Osteocyte (in vitro differentiated cells): ENCODE results near the gene ERGIC1. TPM values are rescaled to one million over a fixed set of nuclear protein-coding genes. Genes with fewer than 3 reads are reported as not detected.

Experiments
- DNase-seq: peaks from one replicate; pipeline ENCODE4 v3.0.0; 2021; ENCODE audit warnings: mixed read lengths; ENCODE audit not compliant: unreplicated experiment; ENCODE audit errors: extremely low spot score
- H3K27ac Mint-ChIP-seq: one replicate; pipeline ENCODE4 v1.8.0; 2021; ENCODE audit warnings: mild to moderate bottlenecking, mixed read lengths; ENCODE audit not compliant: unreplicated experiment
- H3K27me3 Mint-ChIP-seq: one replicate; pipeline ENCODE4 v1.8.0; 2021; ENCODE audit warnings: mixed read lengths; ENCODE audit not compliant: unreplicated experiment
- H3K36me3 Mint-ChIP-seq: one replicate; pipeline ENCODE4 v1.8.0; 2021; ENCODE audit warnings: mixed read lengths; ENCODE audit not compliant: unreplicated experiment
- H3K4me1 Mint-ChIP-seq: one replicate; pipeline ENCODE4 v1.8.0; 2021; ENCODE audit warnings: mixed read lengths; ENCODE audit not compliant: unreplicated experiment
- H3K4me3 Mint-ChIP-seq: one replicate; pipeline ENCODE4 v1.8.0; 2021; ENCODE audit warnings: mild to moderate bottlenecking, moderate library complexity, mixed read lengths; ENCODE audit not compliant: unreplicated experiment
- H3K9me3 Mint-ChIP-seq: one replicate; pipeline ENCODE4 v1.8.0; 2021; ENCODE audit warnings: mixed read lengths; ENCODE audit not compliant: unreplicated experiment
- CTCF ChIP-seq: fragments of 200-600 bp; sonication (generic); IDR thresholded peaks from 2 replicates; pipeline ENCODE4 v1.5.0; 2021; ENCODE audit warnings: antibody characterized with exemption, mild to moderate bottlenecking, moderate library complexity
- total RNA-seq: library from RNA; stranded (reverse); gene quantifications from 2 replicates; pipeline ENCODE4 v1.2.1, GENCODE V29; 2021

Gene ERGIC1
- total RNA-seq, 1 donor from 2014 or later = 174 TPM

- no peak for TF ChIP-seq CTCF
- no peaks in the 10 kb centered on the region for H3K27me3 Mint-ChIP-seq
- no peak overlapping the region for H3K4me3 Mint-ChIP-seq
- peaks cover 18% of the 10 kb centered on the region for H3K36me3 Mint-ChIP-seq
- no peak for DNase-seq
- H3K9me3 Mint-ChIP-seq = no peaks in the 10 kb centered on the region
- H3K27ac Mint-ChIP-seq = no peak overlapping the region
- peaks cover 22% of the 10 kb centered on the region for H3K4me1 Mint-ChIP-seq
Measured at GRCh38 chr5:172988276-172988675, 154.2 kb downstream of the ERGIC1 start.

- no peak overlapping the region for H3K27ac Mint-ChIP-seq
- TF ChIP-seq CTCF = no peak
- peaks cover 35% of the 10 kb centered on the region for H3K36me3 Mint-ChIP-seq
- H3K27me3 Mint-ChIP-seq = no peaks in the 10 kb centered on the region
- H3K9me3 Mint-ChIP-seq = no peaks in the 10 kb centered on the region
- no peak overlapping the region for H3K4me3 Mint-ChIP-seq
- peaks cover 14% of the 10 kb centered on the region for H3K4me1 Mint-ChIP-seq
- no peak for DNase-seq
Measured at GRCh38 chr5:172990776-172991175, 156.7 kb downstream of the ERGIC1 start.

- Mint-ChIP-seq H3K9me3 (no peaks in the 10 kb centered on the region), H3K27ac (no peak overlapping the region), H3K36me3 (peaks cover 41% of the 10 kb centered on the region), H3K27me3 (no peaks in the 10 kb centered on the region), H3K4me1 (peaks cover 8% of the 10 kb centered on the region), H3K4me3 (no peak overlapping the region)
- DNase-seq = no peak
- no peak for TF ChIP-seq CTCF
Measured at GRCh38 chr5:172994405-172994804, 160.4 kb downstream of the ERGIC1 start.

- H3K4me3 Mint-ChIP-seq = no peak overlapping the region
- H3K27me3 Mint-ChIP-seq = no peaks in the 10 kb centered on the region
- H3K36me3 Mint-ChIP-seq = peaks cover 28% of the 10 kb centered on the region
- no peak for DNase-seq
- peaks cover 8% of the 10 kb centered on the region for H3K4me1 Mint-ChIP-seq
- no peak overlapping the region for H3K27ac Mint-ChIP-seq
- H3K9me3 Mint-ChIP-seq = no peaks in the 10 kb centered on the region
- TF ChIP-seq CTCF = no peak
Measured at GRCh38 chr5:172999372-172999973, 165.4 kb downstream of the ERGIC1 start.

GRCh38 chr5:172999974-173000373 is 165.9 kb downstream of the ERGIC1 start:
- H3K4me1 Mint-ChIP-seq = peaks cover 11% of the 10 kb centered on the region

More at GRCh38 chr5:172999974-173000373, 165.9 kb downstream of the ERGIC1 start:
- Mint-ChIP-seq H3K27me3 (no peaks in the 10 kb centered on the region), H3K9me3 (no peaks in the 10 kb centered on the region), H3K27ac (no peak overlapping the region), H3K36me3 (peaks cover 24% of the 10 kb centered on the region), H3K4me3 (no peak overlapping the region)
- DNase-seq = no peak
- TF ChIP-seq CTCF = no peak
